ENCODE data around the gene HDAC11.

DNA sequence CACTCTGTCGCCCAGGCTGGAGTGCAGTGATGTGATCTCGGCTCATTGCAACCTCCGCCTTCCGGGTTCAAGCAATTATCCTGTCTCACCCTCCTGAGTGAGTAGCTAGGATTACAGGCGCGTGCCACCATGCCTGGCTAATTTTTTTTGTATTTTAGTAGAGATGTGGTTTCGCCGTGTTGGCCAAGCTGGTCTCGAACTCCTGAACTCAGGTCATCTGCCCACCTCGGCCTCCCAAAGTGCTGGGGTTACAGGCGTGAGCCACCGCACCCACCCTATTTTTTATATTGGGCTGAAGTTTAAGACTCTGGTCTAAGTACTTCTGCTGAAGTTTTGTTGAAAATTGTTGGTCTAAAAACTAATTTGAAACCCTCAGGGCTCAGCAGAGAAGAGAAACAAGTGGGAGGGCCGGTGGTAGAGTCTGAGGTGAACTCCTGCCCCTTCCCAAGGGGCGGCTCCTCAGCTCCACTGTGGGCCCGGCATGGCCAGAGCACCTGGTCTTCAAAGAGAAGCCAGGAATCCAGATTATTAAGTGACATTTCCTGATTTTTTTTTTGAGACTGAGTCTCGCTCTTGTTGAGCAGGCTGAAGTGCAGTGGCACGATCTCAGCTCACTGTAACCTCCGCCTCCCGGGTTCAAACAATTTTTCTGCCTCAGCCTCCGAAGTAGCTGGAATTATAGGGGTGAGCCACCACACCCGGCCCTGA lies 4.0 kb downstream of the HDAC11 start:
- TF ChIP-seq, protein P1, sequence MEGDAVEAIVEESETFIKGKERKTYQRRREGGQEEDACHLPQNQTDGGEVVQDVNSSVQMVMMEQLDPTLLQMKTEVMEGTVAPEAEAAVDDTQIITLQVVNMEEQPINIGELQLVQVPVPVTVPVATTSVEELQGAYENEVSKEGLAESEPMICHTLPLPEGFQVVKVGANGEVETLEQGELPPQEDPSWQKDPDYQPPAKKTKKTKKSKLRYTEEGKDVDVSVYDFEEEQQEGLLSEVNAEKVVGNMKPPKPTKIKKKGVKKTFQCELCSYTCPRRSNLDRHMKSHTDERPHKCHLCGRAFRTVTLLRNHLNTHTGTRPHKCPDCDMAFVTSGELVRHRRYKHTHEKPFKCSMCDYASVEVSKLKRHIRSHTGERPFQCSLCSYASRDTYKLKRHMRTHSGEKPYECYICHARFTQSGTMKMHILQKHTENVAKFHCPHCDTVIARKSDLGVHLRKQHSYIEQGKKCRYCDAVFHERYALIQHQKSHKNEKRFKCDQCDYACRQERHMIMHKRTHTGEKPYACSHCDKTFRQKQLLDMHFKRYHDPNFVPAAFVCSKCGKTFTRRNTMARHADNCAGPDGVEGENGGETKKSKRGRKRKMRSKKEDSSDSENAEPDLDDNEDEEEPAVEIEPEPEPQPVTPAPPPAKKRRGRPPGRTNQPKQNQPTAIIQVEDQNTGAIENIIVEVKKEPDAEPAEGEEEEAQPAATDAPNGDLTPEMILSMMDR (IDR thresholded peaks at IDR 0.05; ENCODE audit: insufficient read depth, low read length): no peak
- no peak for TF ChIP-seq POLR2AphosphoS5 (IDR thresholded peaks at IDR 0.05; ENCODE audit: low read depth)
- no peak for TF ChIP-seq GABPA (IDR thresholded peaks at IDR 0.05; ENCODE audit: low read depth)

Data from HL-60 (cell line).